Ascending aorta (tissue), 2 donors: ENCODE results near the gene C5orf15. TPM values are rescaled to one million over a fixed set of nuclear protein-coding genes. Genes with fewer than 3 reads are reported as not detected.
A peak's percentile ranks its signal among the peaks of the same experiment; 100 is the strongest.

Experiments
- DNase-seq, 2 donors: peaks; one replicate each; pipeline ENCODE4 v3.0.0-alpha.2; 2019; ENCODE audit warnings: low spot score in 2 of 2
- H3K27ac ChIP-seq, 2 donors: fragments of 200-600 bp; sonication (generic); one replicate each; pipeline ENCODE4 v1.5.1; 2016 to 2017; ENCODE audit warnings: mild to moderate bottlenecking in 1 of 2
- H3K27me3 ChIP-seq: fragments of 200-600 bp; sonication (generic); one replicate; pipeline ENCODE4 v1.5.1; 2017
- H3K36me3 ChIP-seq, 2 donors: fragments of 200-600 bp; sonication (generic); one replicate each; pipeline ENCODE4 v1.5.1; 2016
- H3K4me1 ChIP-seq, 2 donors: fragments of 200-600 bp; sonication (generic); one replicate each; pipeline ENCODE4 v1.5.1; 2016 to 2017; ENCODE audit warnings: mild to moderate bottlenecking in 1 of 2
- H3K4me3 ChIP-seq, 2 donors: fragments of 200-600 bp; sonication (generic); one replicate each; pipeline ENCODE4 v1.5.1; 2016 to 2017; ENCODE audit warnings: mild to moderate bottlenecking in 1 of 2
- H3K9me3 ChIP-seq, 2 donors: fragments of 200-600 bp; sonication (generic); one replicate each; pipeline ENCODE4 v1.5.1; 2016
- CTCF ChIP-seq, 3 experiments: fragments of 200-600 bp in 2 of 3; fragments of 450-650 bp in 1 of 3; sonication (generic) in 2 of 3; IDR thresholded peaks; one replicate each; pipeline ENCODE4 v1.5.1; 2016 to 2019; ENCODE audit warnings: antibody characterized with exemption in 3 of 3, mild to moderate bottlenecking in 1 of 3, moderate library complexity in 1 of 3
- intact Hi-C: fragments of 100-400 bp; cut with DNase I; formaldehyde crosslinking; loops from one replicate; pipeline ENCODE4 v1.15.1; 2023
- total RNA-seq: library from RNA; depleted of rRNA; stranded (reverse); fragments of >200 nt; gene quantifications from one replicate; pipeline ENCODE4 v1.1.0, GENCODE V29; 2016

The C5orf15 gene
- total RNA-seq, 1 donor from 2014 or later: 177 TPM

- Histone ChIP-seq H3K36me3 (peaks cover 42 to 58% of the 10 kb centered on the region in 2 donors), H3K27me3 (no peaks in the 10 kb centered on the region), H3K4me1 (no peaks in the 10 kb centered on the region), H3K27ac (no peak overlapping the region), H3K4me3 (no peak overlapping the region), H3K9me3 (no peaks in the 10 kb centered on the region)
- no peak for TF ChIP-seq CTCF (IDR thresholded peaks at IDR 0.05)
- DNase-seq: no peak
- intact Hi-C loops: no loop called here
Measured at GRCh38 chr5:133974142-133974541, 5.7 kb upstream of the C5orf15 start.

- no peaks in the 10 kb centered on the region for H3K27me3 ChIP-seq
- no peaks in the 10 kb centered on the region for H3K9me3 ChIP-seq
- H3K27ac ChIP-seq: no peak overlapping the region
- no peak for DNase-seq
- intact Hi-C loops: no loop called here
- TF ChIP-seq CTCF (IDR thresholded peaks at IDR 0.05): no peak
- no peaks in the 10 kb centered on the region for H3K4me1 ChIP-seq
- H3K36me3 ChIP-seq: peaks cover 22 to 27% of the 10 kb centered on the region in 2 donors
- no peak overlapping the region for H3K4me3 ChIP-seq
Measured at GRCh38 chr5:133970325-133970909, 2.0 kb upstream of the C5orf15 start.

- TF ChIP-seq CTCF (IDR thresholded peaks at IDR 0.05): no peak
- DNase-seq: no peak
- peaks cover 16 to 21% of the 10 kb centered on the region in 2 donors for H3K36me3 ChIP-seq
- H3K4me1 ChIP-seq: no peaks in the 10 kb centered on the region
- peak overlapping the region in 1 of 2 donors; percentile 93 for H3K27ac ChIP-seq
- no peaks in the 10 kb centered on the region for H3K27me3 ChIP-seq
- intact Hi-C loops: loop anchor here (2.0 kb wide), 1 partner anchor 39 kb away; no protein-coding TSS in a partner anchor
- no peaks in the 10 kb centered on the region for H3K9me3 ChIP-seq
- no peak overlapping the region for H3K4me3 ChIP-seq
Measured at GRCh38 chr5:133969654-133970324, 1.4 kb upstream of the C5orf15 start.

GRCh38 chr5:133967698-133968203, 674 bp downstream of the C5orf15 start:
- Histone ChIP-seq H3K27ac (peak overlapping the region; percentile 93), H3K9me3 (no peaks in the 10 kb centered on the region), H3K4me3 (peak overlapping the region; percentile 69 to 77), H3K4me1 (peaks cover 0 to 7% of the 10 kb centered on the region in 2 donors), H3K27me3 (no peaks in the 10 kb centered on the region), H3K36me3 (peaks cover 0 to under 1% of the 10 kb centered on the region in 2 donors)
- no peak for DNase-seq
- intact Hi-C loops: loop anchor here (1.0 to 2.0 kb wide), 3 partner anchors 14 to 38 kb away; no protein-coding TSS in a partner anchor
- no peak for TF ChIP-seq CTCF (IDR thresholded peaks at IDR 0.05)

- TF ChIP-seq CTCF (IDR thresholded peaks at IDR 0.05): no peak
- DNase-seq: no peak
- intact Hi-C loops: no loop called here
- Histone ChIP-seq H3K36me3 (no peaks in the 10 kb centered on the region), H3K4me1 (peaks cover 0 to 10% of the 10 kb centered on the region in 2 donors), H3K27me3 (no peaks in the 10 kb centered on the region), H3K4me3 (peak overlapping the region in 1 of 2 donors; percentile 77), H3K27ac (peak overlapping the region; percentile 93), H3K9me3 (no peaks in the 10 kb centered on the region)
Measured at GRCh38 chr5:133967124-133967523, 1.3 kb downstream of the C5orf15 start.
